Measurements from ENCODE around the gene FLYWCH2.
"Not testable (repeated sequence)": the region's sequence is repeated elsewhere in the genome, so short reads cannot be mapped to it uniquely, and the experiment has no call there.

FLYWCH2 gene

DNA sequence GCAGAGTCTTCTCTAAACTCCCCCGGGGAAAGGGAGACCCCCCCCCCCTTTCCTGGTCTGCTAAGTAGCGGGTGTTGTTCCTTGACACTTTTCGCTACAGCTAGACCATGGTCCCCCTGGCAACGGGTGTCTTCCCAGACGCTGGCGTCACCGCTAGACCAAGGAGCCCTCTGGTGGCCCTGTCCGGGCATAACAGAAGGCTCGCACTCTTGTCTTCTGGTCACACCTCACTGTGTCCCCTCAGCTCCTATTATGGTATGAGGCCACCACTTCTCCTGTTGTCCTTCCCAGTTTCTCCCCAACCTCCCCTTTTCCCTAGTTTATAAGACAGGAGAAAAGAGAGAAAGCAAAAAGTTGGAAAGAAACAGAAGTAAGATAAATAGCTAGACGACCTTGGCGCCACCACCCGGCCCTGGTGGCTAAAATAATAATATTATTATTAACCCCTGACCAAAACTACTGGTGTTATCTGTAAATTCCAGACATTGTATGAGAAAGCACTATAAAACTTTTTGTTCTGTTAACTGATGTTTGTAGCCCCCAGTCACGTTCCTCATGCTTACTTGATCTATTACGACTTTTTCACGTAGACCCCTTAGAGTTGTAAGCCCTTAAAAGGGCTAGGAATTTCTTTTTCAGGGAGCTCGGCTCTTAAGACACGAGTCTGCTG lies 24.2 kb downstream of the FLYWCH2 start:
- H3K4me3 ChIP-seq (ENCODE audit: low read depth, low read length, poor library complexity, severe bottlenecking); H4K20me1 ChIP-seq (ENCODE audit: insufficient read depth, low read length); H3K36me3 ChIP-seq (ENCODE audit: insufficient read depth, low read length); H3F3A ChIP-seq (ENCODE audit: insufficient read depth, low read length); H3K79me2 ChIP-seq (ENCODE audit: insufficient read depth, low read length); H3K27ac ChIP-seq (ENCODE audit: low read depth, low read length, poor library complexity, severe bottlenecking); H3K9me2 ChIP-seq (ENCODE audit: low read depth, low read length); H3K27me3 ChIP-seq (ENCODE audit: insufficient read depth, low read length); H2AFZ ChIP-seq (ENCODE audit: low read length); H3K9me3 ChIP-seq (ENCODE audit: low read length); H3K9ac ChIP-seq (ENCODE audit: low read length): not testable (repeated sequence)
- peak; percentile 41 for TF ChIP-seq CTCF (IDR thresholded peaks at IDR 0.05; ENCODE audit: low read length)
- 0 out of 2 replicates have a peak overlapping the region, but pooled peaks have one; percentile 17 for H3K4me2 ChIP-seq (ENCODE audit: low read length)
- H3K4me1 ChIP-seq (ENCODE audit: insufficient read depth, low read length, severe bottlenecking), result peaks cover 14% of the 10 kb centered on the region

DNA sequence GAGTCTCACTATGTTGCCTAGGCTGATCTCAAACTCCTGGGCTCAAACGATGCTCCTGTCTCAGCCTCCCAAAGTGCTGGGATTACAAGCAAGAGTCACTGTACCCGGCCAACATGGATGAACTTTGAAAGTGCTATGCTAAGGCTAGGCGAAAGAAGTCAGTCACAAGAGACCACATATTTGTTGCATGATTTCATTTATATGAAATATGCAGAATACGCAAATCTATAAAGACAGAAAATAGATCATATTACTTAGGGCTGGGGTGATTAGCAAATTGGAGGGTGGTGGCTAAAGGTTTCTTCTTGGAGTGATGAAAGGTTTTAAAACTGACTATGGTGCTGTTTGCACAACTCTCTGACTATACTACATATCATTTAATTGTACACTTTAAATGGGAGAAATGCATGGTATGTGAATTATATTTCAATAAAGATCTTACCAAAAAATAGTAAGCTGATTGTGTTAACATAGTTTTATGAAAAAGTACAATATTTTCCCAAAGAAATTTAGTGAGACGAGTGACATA lies 27.5 kb downstream of the FLYWCH2 start:
- Histone ChIP-seq H4K20me1 (ENCODE audit: insufficient read depth, low read length) (no peaks in the 10 kb centered on the region), H3K4me2 (ENCODE audit: low read length) (no peak overlapping the region), H3K9me3 (ENCODE audit: low read length) (no peaks in the 10 kb centered on the region), H3K27me3 (ENCODE audit: insufficient read depth, low read length) (no peaks in the 10 kb centered on the region), H3K4me3 (ENCODE audit: low read depth, low read length, poor library complexity, severe bottlenecking) (no peak overlapping the region), H3K27ac (ENCODE audit: low read depth, low read length, poor library complexity, severe bottlenecking) (no peak overlapping the region), H3K9ac (ENCODE audit: low read length) (no peak overlapping the region), H3K9me2 (ENCODE audit: low read depth, low read length) (no peaks in the 10 kb centered on the region), H3K4me1 (ENCODE audit: insufficient read depth, low read length, severe bottlenecking) (peaks cover 20% of the 10 kb centered on the region), H3K79me2 (ENCODE audit: insufficient read depth, low read length) (no peaks in the 10 kb centered on the region), H3F3A (ENCODE audit: insufficient read depth, low read length) (peaks cover 6% of the 10 kb centered on the region; the same call in 1 of the 2 replicates), H2AFZ (ENCODE audit: low read length) (no peak overlapping the region), H3K36me3 (ENCODE audit: insufficient read depth, low read length) (peaks cover 8% of the 10 kb centered on the region; the same call in 1 of the 2 replicates)
- TF ChIP-seq EZH2 (IDR thresholded peaks at IDR 0.05; ENCODE audit: borderline replicate concordance, low read length), result no peak
- no peak for TF ChIP-seq CTCF (IDR thresholded peaks at IDR 0.05; ENCODE audit: low read length)

GRCh38 chr16:2911638-2912329 lies 28.8 kb downstream of the FLYWCH2 start, which contains the start of gene FLYWCH1:
FLYWCH1 (plus strand) TSS chr16:2911931; CDS start chr16:2929686, 17,755 bp downstream.
- Histone ChIP-seq H3K4me3 (ENCODE audit: low read depth, low read length, poor library complexity, severe bottlenecking) (peak within 1 kb of the TSS; percentile 91), H3K36me3 (ENCODE audit: insufficient read depth, low read length) (peaks cover 8% of the 10 kb centered on the region; the same call in 1 of the 2 replicates), H3F3A (ENCODE audit: insufficient read depth, low read length) (peaks cover 6% of the 10 kb centered on the region; the same call in 1 of the 2 replicates), H3K4me2 (ENCODE audit: low read length) (peak within 1 kb of the TSS; percentile 96), H4K20me1 (ENCODE audit: insufficient read depth, low read length) (no peaks in the 10 kb centered on the region), H3K27ac (ENCODE audit: low read depth, low read length, poor library complexity, severe bottlenecking) (no peak within 1 kb of the TSS), H3K9me2 (ENCODE audit: low read depth, low read length) (no peaks in the 10 kb centered on the region), H3K79me2 (ENCODE audit: insufficient read depth, low read length) (no peaks in the 10 kb centered on the region), H2AFZ (ENCODE audit: low read length) (peak within 1 kb of the TSS; percentile 98), H3K27me3 (ENCODE audit: insufficient read depth, low read length) (no peaks in the 10 kb centered on the region), H3K9me3 (ENCODE audit: low read length) (no peaks in the 10 kb centered on the region), H3K9ac (ENCODE audit: low read length) (peak within 1 kb of the TSS; percentile 86), H3K4me1 (ENCODE audit: insufficient read depth, low read length, severe bottlenecking) (peaks cover 16% of the 10 kb centered on the region)
- TF ChIP-seq CTCF (IDR thresholded peaks at IDR 0.05; ENCODE audit: low read length) (no peak), EZH2 (IDR thresholded peaks at IDR 0.05; ENCODE audit: borderline replicate concordance, low read length) (no peak)

Data from OCI-LY1 (cell line).